NK-92 (cell line): ENCODE measurements around the gene MATK.

ENCODE experiments used
- DNase-seq: peaks from one replicate; lab custom pipeline; 2025; ENCODE audit not compliant: unreplicated experiment; lab: John Stamatoyannopoulos, UW

The MATK gene

GRCh38 chr19:3751236-3751635, 34.9 kb downstream of the MATK start:
- no peak for DNase-seq

- DNase-seq, result no peak
Observed at GRCh38 chr19:3750211-3750610, 36.0 kb downstream of the MATK start.

GRCh38 chr19:3748965-3749364, 37.2 kb downstream of the MATK start:
- DNase-seq, result no peak

GRCh38 chr19:3746371-3747056, 39.7 kb downstream of the MATK start:
- no peak for DNase-seq

DNA sequence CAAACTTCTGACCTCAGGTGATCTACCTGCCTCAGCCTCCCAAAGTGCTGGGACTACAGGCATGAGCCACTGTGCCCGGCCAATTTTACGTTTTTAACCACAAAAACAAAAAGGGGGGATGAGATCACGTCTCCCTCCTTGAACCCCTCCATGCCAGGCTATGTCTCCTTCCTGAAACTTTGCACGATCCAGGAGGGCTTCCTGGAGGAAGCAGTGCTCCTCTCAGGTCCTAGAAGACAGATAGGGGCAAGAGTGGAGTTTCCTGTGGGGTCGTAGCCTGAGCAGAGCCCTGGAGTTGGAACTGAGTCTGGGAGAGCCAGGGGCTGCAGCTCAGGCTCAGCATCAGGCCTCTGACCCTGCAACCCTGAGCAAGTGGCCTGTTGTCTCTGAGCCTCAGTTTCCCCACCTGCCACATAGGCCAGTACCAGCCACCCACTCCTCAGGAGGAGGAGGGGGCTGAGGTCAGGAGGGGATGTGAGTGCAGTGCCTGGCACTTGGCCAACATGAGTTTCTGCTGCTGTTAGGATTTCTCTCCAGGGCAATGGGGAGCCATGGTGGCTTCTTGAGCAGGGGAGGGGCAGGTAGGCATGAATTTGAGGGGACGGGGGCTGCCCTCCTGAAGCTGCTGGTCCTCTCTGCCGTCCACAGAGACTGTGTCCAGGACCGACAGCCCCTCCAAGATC, 40.7 kb downstream of the MATK start:
- no peak for DNase-seq

DNA sequence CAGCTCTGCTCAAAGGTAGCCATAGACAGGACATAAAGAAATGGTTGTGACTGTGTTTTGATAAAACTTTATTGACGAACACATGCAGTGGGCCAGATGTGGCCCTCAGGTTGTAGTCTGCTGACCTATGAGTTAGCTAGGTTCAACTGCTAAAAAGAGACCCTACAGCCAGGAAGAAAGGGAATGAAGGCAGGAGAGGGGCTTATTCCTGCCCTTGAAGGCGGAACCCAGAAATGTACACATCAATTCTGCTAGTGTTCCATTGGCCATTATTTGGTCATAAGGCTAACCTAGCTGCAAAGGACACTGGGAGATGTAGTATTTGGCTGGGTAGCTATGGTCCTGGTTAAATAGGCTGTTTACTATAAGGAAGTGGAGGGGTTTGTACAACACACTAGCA, 42.7 kb downstream of the MATK start:
- DNase-seq, result no peak

DNA sequence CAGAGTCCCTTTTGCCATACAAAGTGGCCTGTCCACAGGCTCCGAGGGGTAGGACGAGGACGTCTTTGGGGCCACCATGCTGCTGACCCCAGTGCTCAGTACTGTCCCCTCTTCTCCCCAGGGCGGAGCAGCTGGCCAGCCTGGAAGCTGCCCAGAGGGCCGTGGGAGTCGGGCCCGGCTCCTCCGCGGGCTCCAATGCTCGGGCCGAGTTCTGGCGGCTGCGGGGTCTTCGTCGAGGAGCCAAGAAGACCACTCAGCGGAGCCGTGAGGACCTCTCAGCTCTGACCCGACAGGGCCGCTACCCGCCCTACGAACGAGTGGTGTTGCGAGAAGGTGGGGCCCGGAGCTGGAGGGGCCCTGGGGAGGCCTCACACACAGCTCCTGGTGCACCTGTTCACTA, 45.8 kb downstream of the MATK start:
- no peak for DNase-seq

DNA sequence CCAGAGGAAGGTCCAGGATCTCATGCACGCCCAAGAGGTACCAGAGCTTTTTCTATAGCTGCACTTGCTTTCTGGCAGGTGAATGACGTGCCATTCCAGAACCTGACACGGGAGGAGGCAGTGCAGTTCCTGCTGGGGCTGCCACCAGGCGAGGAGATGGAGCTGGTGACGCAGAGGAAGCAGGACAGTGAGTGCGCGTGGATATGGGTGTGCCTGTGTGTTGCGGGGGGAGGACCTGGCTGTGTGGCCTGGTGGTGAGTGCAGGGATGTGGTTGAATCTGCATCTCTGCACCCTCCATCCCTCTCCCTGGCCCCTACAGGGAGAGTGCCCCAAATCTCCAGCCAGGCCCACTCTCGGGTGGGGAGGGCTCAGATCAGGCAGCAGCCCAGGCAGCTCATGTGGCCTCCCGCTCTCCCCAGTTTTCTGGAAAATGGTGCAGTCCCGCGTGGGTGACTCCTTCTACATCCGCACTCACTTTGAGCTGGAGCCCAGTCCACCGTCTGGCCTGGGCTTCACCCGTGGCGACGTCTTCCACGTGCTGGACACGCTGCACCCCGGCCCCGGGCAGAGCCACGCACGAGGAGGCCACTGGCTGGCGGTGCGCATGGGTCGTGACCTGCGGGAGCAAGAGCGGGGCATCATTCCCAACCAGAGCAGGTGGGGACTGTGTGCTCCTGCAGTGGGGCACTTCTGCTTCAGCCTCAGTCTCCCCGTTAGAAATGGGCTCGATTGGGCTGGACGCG, 47.5 kb downstream of the MATK start:
- no peak for DNase-seq

- no peak for DNase-seq
Observed at GRCh38 chr19:3737487-3738205, 48.5 kb downstream of the MATK start.

DNA sequence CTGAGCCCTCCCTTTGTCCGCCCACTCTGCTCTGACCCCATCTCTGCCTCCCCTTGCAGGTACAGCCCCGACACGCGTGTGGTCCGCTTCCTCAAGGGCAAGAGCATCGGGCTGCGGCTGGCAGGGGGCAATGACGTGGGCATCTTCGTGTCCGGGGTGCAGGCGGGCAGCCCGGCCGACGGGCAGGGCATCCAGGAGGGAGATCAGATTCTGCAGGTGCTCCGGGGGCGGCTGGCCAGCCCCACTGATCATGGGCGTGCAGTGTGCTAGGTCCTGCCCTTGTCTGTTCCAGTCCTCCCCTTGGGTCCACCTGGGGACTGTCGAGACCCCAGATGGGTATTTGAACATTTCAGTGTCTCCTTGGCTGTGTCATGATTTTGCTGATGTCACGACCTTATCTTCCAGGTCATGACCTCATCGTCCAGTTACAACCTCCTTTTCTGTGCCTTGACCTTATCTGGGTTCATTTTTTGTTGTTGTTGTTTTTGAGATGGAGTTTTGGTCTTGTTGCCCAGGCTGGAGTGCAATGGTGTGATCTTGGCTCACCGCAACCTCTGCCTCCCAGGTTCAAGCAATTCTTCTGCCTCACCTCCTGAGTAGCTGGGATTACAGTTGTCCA, 50.0 kb downstream of the MATK start:
- no peak for DNase-seq

DNA sequence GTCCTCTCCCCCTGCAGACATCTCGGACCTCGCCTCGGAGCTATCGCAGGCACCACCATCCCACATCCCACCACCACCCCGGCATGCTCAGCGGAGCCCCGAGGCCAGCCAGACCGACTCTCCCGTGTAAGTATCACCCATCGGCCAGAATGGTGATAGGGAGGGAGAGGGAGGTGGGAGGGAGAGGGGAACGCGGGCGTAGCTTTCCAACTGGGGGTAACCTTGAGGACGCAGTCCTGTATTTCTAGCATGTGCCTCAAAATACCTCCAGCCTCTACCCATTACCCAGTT, 51.9 kb downstream of the MATK start:
- no peak for DNase-seq

DNA sequence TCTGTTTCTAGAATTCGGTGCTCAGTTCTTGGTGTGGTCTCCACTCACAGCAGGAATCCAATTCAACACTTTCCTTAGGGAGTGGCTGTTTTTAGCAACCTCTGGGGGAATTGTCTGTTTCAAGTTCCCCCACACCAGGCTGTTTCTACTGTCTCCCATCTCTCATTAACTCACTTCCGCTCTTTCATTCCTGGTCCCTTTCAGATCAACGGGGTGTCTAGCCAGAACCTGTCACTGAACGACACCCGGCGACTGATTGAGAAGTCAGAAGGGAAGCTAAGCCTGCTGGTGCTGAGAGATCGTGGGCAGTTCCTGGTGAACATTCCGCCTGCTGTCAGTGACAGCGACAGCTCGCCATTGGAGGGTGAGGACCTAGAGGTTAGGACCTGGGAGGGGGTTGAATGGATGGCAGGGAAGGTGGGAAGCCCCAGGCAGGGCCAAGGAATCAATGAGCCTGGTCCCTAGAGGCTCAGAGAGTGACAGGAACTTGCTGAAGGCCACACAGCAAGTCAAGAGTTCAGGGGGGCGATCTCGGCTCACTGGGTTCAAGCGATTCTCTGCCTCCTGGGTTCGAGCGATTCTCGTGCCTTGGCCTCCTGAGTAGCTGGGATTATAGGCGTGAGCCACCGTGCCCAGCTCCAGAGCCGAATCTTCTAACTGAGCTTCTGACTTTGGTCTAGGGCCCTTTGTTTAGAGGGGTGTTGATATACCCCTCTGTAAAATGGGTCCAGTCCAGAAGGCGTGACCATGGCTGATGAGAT, 52.5 kb downstream of the MATK start:
- DNase-seq, result no peak

DNA sequence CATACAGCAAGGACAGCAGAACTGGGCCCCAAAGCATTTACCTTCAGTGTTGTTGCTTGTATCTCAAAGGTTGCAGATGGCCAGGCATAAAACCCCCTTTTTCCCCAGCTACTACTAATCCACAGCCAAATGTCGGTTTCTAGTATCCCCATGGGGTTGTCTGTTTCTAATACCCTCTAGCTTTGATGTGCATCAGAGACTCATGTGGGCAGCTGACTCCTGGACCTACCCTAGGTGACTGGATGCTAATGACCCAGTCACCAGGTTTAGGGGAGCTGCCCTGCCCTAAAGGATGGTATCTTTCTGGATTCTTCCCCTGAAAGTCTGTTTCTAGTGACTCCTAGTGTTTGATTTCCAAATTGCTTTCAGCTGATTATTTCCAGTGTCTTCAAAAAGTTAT, 54.1 kb downstream of the MATK start:
- no peak for DNase-seq

- DNase-seq, result no peak
Observed at GRCh38 chr19:3730457-3730958, 55.7 kb downstream of the MATK start.
